ENCODE data around the gene ALDH3A2. TPM values are rescaled to one million over a fixed set of nuclear protein-coding genes. Genes with fewer than 3 reads are reported as not detected.

Gene ALDH3A2
- total and polyA plus RNA-seq, 7 experiments from 2014 or later: 25.2 to 53.4 (median 31.8) TPM

DNA sequence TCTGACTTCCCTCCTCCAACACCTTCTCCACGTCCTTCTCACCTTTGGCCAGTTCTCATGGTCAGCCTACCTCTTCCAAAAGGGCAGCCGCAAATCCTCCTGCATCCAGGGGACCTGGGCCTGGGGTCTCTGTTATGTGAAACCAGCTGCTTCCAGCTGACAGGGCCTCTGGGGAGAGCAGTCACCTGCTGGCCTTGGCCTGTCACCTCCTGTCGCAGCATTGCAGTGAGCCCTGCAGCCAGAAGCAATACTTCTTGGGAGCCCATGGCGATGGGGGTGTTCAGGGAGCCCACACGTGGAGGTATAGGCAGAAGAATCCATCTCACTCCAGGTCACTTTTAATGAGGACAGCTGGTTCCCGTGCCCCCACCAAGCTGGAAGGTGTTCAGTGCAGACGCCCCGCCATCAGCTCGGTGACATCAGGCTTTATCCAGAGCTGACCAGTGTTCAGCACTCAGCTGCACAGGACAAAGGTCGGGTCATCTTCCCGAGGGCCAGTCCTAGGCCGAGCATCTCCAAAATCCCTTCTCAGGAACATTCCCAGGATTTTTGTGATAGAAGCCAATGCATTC, 69.6 kb downstream of the ALDH3A2 start:
- POLR2A ChIA-PET: no interaction called here
- no peak overlapping the region for H3K4me3 ChIP-seq (ENCODE audit: low read length)
- no peaks in the 10 kb centered on the region for H3K9me3 ChIP-seq (ENCODE audit: control insufficient read depth in 2 of 3, low read length in 3 of 3)
- no peak overlapping the region for H3K4me3 Mint-ChIP-seq
- H3K27me3 ChIP-seq (ENCODE audit: control insufficient read depth in 2 of 2, insufficient read depth in 2 of 2, low read length in 2 of 2): no peaks in the 10 kb centered on the region
- H3K27me3 Mint-ChIP-seq: peaks cover 0 to 2% (median 0%) of the 10 kb centered on the region in 5 donors
- intact Hi-C loops (cut with micrococcal nuclease): no loop called here
- H3K36me3 Mint-ChIP-seq: no peaks in the 10 kb centered on the region
- no peaks in the 10 kb centered on the region for H3K36me3 ChIP-seq (ENCODE audit: control insufficient read depth in 2 of 3, insufficient read depth in 3 of 3, low read length in 3 of 3)
- H3K4me1 ChIP-seq (ENCODE audit: control insufficient read depth in 2 of 2, insufficient read depth in 2 of 2, low read length in 2 of 2): no peaks in the 10 kb centered on the region
- peak overlapping the region in 1 of 9 donors; percentile 38 for H3K27ac Mint-ChIP-seq
- no peak overlapping the region for H3K27ac ChIP-seq (ENCODE audit: low read depth, low read length)
- ATAC-seq (no peak), DNase-seq (no peak)
- CTCF ChIA-PET: no interaction called here
- H3K9me3 Mint-ChIP-seq: peaks cover 0 to 2% (median 0%) of the 10 kb centered on the region in 11 donors
- peaks cover 0 to 14% (median 7%) of the 10 kb centered on the region in 7 donors for H3K4me1 Mint-ChIP-seq

DNA sequence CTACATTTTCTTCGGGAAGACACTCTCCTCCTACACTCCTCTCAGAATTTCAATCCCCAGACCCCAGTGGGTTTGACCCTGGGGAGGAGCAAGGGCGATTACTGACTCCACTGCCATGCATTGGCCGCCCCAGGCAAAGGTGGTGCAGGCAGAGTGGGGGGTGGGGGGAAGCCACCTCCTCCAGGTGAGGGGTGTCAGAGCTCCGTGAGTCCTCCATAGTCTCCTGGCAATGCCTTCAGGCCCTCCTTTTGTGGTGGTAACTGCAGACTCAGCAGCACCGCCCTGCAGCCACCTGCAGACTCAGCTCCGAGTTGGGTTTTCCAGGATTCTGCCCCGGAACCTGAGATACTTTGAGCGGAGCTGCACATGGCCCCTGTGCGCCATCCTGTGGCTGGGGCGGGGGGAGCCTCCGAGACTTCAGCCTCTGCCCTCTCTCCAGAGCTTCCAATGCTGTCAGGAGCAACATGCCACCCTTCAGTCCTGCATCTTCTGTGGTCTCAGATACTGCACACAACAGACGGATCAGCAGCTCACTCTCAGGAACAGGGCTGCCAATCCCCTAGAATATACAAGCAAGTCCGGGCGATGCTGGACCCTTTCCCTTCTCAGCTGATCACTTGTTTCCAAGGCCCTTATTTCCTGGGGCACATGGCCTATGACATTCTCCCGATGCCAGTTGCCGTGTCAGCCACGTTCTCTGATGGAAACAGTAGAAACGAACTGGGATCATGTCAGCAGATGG, 70.2 kb downstream of the ALDH3A2 start:
- no peaks in the 10 kb centered on the region for H3K36me3 Mint-ChIP-seq
- intact Hi-C loops (cut with micrococcal nuclease): no loop called here
- peaks cover 0 to 2% of the 10 kb centered on the region in 2 donors for H3K4me1 ChIP-seq (ENCODE audit: control insufficient read depth in 2 of 2, insufficient read depth in 2 of 2, low read length in 2 of 2)
- POLR2A ChIA-PET: no interaction called here
- CTCF ChIA-PET: no interaction called here
- H3K9me3 Mint-ChIP-seq: peaks cover 0 to 2% (median 0%) of the 10 kb centered on the region in 11 donors
- no peaks in the 10 kb centered on the region for H3K36me3 ChIP-seq (ENCODE audit: control insufficient read depth in 2 of 3, insufficient read depth in 3 of 3, low read length in 3 of 3)
- DNase-seq: no peak
- ATAC-seq: no peak
- H3K27me3 ChIP-seq (ENCODE audit: control insufficient read depth in 2 of 2, insufficient read depth in 2 of 2, low read length in 2 of 2): no peaks in the 10 kb centered on the region
- H3K4me3 ChIP-seq (ENCODE audit: low read length): no peak overlapping the region
- H3K27me3 Mint-ChIP-seq: peaks cover 0 to 2% (median 0%) of the 10 kb centered on the region in 5 donors
- H3K9me3 ChIP-seq (ENCODE audit: control insufficient read depth in 2 of 3, low read length in 3 of 3): no peaks in the 10 kb centered on the region
- peak overlapping the region in 3 of 9 donors; percentile 17 to 54 (median 38) for H3K27ac Mint-ChIP-seq
- peaks cover 0 to 17% (median 10%) of the 10 kb centered on the region in 7 donors for H3K4me1 Mint-ChIP-seq
- H3K27ac ChIP-seq (ENCODE audit: low read depth, low read length): no peak overlapping the region
- H3K4me3 Mint-ChIP-seq: no peak overlapping the region

DNA sequence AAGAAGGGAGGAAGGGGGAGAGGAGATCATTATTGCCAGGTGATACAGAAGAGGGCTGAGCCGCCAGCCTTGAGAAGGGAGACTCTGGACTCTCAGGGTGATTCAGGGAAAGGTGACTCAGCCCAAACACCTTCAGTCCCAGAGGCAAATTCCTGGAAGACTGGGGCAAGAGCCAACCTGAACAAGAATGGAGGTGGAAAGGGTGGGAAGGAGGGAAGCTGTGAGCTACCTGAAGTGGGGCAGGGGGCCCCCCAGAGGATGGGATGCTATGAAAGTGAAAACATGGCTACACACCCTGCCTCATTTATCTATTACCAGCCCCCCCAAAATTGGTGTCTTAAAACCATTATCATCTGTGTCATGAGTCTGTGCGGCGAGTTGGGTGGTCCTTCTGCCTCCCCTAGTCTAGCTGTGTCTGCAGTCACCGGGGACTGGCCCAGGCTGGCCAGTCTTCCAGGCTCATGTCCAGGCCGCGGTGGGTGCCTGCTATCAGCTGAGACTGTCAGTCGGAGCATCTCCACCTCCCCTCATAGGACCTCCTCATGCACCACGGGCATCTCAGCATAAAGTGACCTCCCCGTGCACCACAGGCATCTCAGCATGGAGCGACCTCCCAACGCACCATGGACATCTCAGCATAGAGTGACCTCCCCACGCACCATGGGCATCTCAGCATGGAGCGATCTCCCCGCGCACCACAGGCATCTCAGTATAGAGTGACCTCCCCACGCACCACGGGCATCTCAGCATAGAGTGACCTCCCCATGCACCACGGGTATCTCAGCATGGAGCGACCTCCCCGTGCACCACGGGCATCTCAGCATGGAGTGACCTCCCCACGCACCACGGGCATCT, 71.0 kb downstream of the ALDH3A2 start:
- CTCF ChIA-PET: no interaction called here
- H3K4me3 Mint-ChIP-seq: no peak overlapping the region
- H3K27me3 Mint-ChIP-seq: peaks cover 0 to 2% (median 0%) of the 10 kb centered on the region in 5 donors

DNA sequence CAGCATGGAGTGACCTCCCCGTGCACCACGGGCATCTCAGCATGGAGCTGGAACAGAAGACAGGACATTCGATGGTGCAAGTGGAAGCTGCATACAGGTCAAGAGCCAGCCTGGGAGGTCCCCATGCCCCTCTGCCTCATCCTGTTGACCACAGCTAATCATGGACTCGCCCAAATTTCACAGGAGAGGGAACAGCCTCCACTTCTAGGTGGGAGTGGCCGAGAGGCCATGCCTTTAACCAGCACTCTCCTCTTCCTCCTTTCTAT, 71.6 kb downstream of the ALDH3A2 start:
- peaks cover 2 to 27% (median 20%) of the 10 kb centered on the region in 7 donors for H3K4me1 Mint-ChIP-seq
- peaks cover 0 to 5% (median 0%) of the 10 kb centered on the region in 5 donors for H3K27me3 Mint-ChIP-seq
- ATAC-seq (no peak), DNase-seq (no peak)
- POLR2A ChIA-PET: interaction anchor here (0.7 kb wide), 1 partner anchor 10 kb away, joined by 6 read pairs; no protein-coding TSS in a partner anchor
- CTCF ChIA-PET: no interaction called here
- H3K27ac Mint-ChIP-seq: peak overlapping the region in 2 of 9 donors; percentile 33 to 69
- Histone ChIP-seq H3K4me3 (ENCODE audit: low read length) (no peak overlapping the region), H3K9me3 (ENCODE audit: control insufficient read depth in 2 of 3, low read length in 3 of 3) (no peaks in the 10 kb centered on the region), H3K27me3 (ENCODE audit: control insufficient read depth in 2 of 2, insufficient read depth in 2 of 2, low read length in 2 of 2) (no peaks in the 10 kb centered on the region), H3K4me1 (ENCODE audit: control insufficient read depth in 2 of 2, insufficient read depth in 2 of 2, low read length in 2 of 2) (peaks cover 11 to 13% of the 10 kb centered on the region in 2 donors), H3K36me3 (ENCODE audit: control insufficient read depth in 2 of 3, insufficient read depth in 3 of 3, low read length in 3 of 3) (no peaks in the 10 kb centered on the region), H3K27ac (ENCODE audit: low read depth, low read length) (no peak overlapping the region)
- intact Hi-C loops (cut with micrococcal nuclease): loop anchor here in 1 of 2 donors (5.0 kb wide), 1 partner anchor 73 kb away; the partner anchor contains the start of gene ALDH3A2
- peaks cover 0 to 2% (median 0%) of the 10 kb centered on the region in 11 donors for H3K9me3 Mint-ChIP-seq
- H3K4me3 Mint-ChIP-seq: no peak overlapping the region
- no peaks in the 10 kb centered on the region for H3K36me3 Mint-ChIP-seq

More for the DNA sequence above, 71.0 kb downstream of the ALDH3A2 start:
- POLR2A ChIA-PET: interaction anchor here (0.7 kb wide), 1 partner anchor 10 kb away, joined by 6 read pairs; no protein-coding TSS in a partner anchor
- Histone ChIP-seq H3K27me3 (ENCODE audit: control insufficient read depth in 2 of 2, insufficient read depth in 2 of 2, low read length in 2 of 2) (no peaks in the 10 kb centered on the region), H3K9me3 (ENCODE audit: control insufficient read depth in 2 of 3, low read length in 3 of 3) (no peaks in the 10 kb centered on the region), H3K36me3 (ENCODE audit: control insufficient read depth in 2 of 3, insufficient read depth in 3 of 3, low read length in 3 of 3) (no peaks in the 10 kb centered on the region), H3K4me3 (ENCODE audit: low read length) (no peak overlapping the region), H3K27ac (ENCODE audit: low read depth, low read length) (no peak overlapping the region), H3K4me1 (ENCODE audit: control insufficient read depth in 2 of 2, insufficient read depth in 2 of 2, low read length in 2 of 2) (peaks cover 6 to 9% of the 10 kb centered on the region in 2 donors)
- no peak for DNase-seq
- peaks cover 0 to 24% (median 17%) of the 10 kb centered on the region in 7 donors for H3K4me1 Mint-ChIP-seq
- ATAC-seq: no peak
- H3K27ac Mint-ChIP-seq: peak overlapping the region in 3 of 9 donors; percentile 17 to 69 (median 54)
- intact Hi-C loops (cut with micrococcal nuclease): loop anchor here in 1 of 2 donors (5.0 kb wide), 1 partner anchor 72 kb away; the partner anchor contains the start of gene ALDH3A2
- peaks cover 0 to 2% (median 0%) of the 10 kb centered on the region in 11 donors for H3K9me3 Mint-ChIP-seq
- H3K36me3 Mint-ChIP-seq: no peaks in the 10 kb centered on the region

DNA sequence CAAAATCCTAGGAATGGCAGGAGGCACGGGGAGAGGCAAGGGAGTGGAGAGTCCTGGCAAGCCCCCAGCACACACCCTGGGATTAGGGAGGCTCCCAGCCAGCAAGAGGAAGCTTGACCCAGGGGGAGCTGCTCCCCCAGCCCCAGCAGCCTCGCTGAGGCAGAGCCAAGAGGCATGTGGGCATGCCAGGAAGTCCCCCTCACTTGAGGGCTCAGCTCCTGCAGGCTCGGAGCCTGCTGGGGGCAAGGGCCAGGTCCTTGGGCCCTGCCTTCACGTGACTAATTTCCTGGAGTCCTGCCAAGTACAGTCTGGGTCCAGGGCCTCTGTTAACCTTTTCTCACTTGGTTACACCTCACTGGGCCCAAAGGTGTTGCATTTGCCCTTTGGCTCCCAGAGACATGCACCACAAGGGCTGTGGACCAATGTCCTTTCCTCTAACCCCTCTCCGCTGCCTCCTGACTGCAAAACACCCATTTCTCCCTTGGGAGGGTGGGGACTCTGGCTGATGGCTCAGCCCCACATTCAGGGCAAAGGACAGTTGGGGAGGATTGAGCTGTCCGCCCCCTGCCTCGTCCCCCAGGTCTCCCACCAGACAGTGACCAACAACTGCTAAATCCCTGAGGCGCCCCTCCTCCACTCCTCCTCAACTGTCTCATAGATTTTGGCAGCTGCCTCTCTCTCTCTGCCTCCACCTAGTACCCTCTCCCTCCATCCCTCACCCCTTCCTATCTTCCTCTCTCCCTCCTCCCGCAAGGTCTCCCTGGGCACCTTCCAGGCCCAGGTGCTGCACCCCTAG, 72.3 kb downstream of the ALDH3A2 start:
- Mint-ChIP-seq H3K4me3 (no peak overlapping the region), H3K36me3 (no peaks in the 10 kb centered on the region), H3K27me3 (peaks cover 0 to 12% (median 0%) of the 10 kb centered on the region in 5 donors), H3K27ac (peak overlapping the region in 2 of 9 donors; percentile 18 to 33), H3K9me3 (peaks cover 0 to 2% (median 0%) of the 10 kb centered on the region in 11 donors), H3K4me1 (peaks cover 6 to 34% (median 27%) of the 10 kb centered on the region in 7 donors)
- no peaks in the 10 kb centered on the region for H3K27me3 ChIP-seq (ENCODE audit: control insufficient read depth in 2 of 2, insufficient read depth in 2 of 2, low read length in 2 of 2)
- DNase-seq: no peak
- no peak overlapping the region for H3K27ac ChIP-seq (ENCODE audit: low read depth, low read length)
- peaks cover 12 to 20% of the 10 kb centered on the region in 2 donors for H3K4me1 ChIP-seq (ENCODE audit: control insufficient read depth in 2 of 2, insufficient read depth in 2 of 2, low read length in 2 of 2)
- H3K9me3 ChIP-seq (ENCODE audit: control insufficient read depth in 2 of 3, low read length in 3 of 3): no peaks in the 10 kb centered on the region
- POLR2A ChIA-PET: interaction anchor here (0.7 kb wide), 1 partner anchor 11 kb away, joined by 6 read pairs; no protein-coding TSS in a partner anchor
- H3K4me3 ChIP-seq (ENCODE audit: low read length): no peak overlapping the region
- no peaks in the 10 kb centered on the region for H3K36me3 ChIP-seq (ENCODE audit: control insufficient read depth in 2 of 3, insufficient read depth in 3 of 3, low read length in 3 of 3)
- CTCF ChIA-PET: interaction anchor here (1.0 to 1.4 kb wide), 2 partner anchors 23 to 42 kb away, joined by 3 to 6 read pairs; no protein-coding TSS in a partner anchor
- no peak for ATAC-seq
- intact Hi-C loops (cut with micrococcal nuclease): loop anchor here in 1 of 2 donors (5.0 kb wide), 1 partner anchor 74 kb away; the partner anchor contains the start of gene ALDH3A2
